Activated CD4-positive, alpha-beta T cell treated with anti-CD3 and anti-CD28 coated beads for 48 hours (primary cell): ENCODE measurements around the gene UPK3BL2.
"Not testable (repeated sequence)": the region's sequence is repeated elsewhere in the genome, so short reads cannot be mapped to it uniquely, and the experiment has no call there.

Source experiments
- DNase-seq: peaks from one replicate; pipeline ENCODE4 v3.0.0-alpha.2; 2020

Gene UPK3BL2

GRCh38 chr7:102527822-102528793, 15.4 kb downstream of the UPK3BL2 start:
- not testable (repeated sequence) for DNase-seq

- DNase-seq, result not testable (repeated sequence)
Observed at GRCh38 chr7:102527182-102527581, 16.3 kb downstream of the UPK3BL2 start.

- DNase-seq, result not testable (repeated sequence)
Observed at GRCh38 chr7:102524803-102525202, 18.7 kb downstream of the UPK3BL2 start.

- DNase-seq, result not testable (repeated sequence)
Observed at GRCh38 chr7:102520797-102521196, 22.7 kb downstream of the UPK3BL2 start.

GRCh38 chr7:102517550-102518147, 25.8 kb downstream of the UPK3BL2 start, which contains the start of gene RASA4B:
Gene RASA4B, minus strand, starts transcription at chr7:102517777. Its CDS starts 67 bp downstream, at chr7:102517710.
- DNase-seq, result not testable (repeated sequence)

GRCh38 chr7:102516951-102517350, 26.5 kb downstream of the UPK3BL2 start:
- DNase-seq, result not testable (repeated sequence)

- DNase-seq, result not testable (repeated sequence)
Observed at GRCh38 chr7:102515889-102516288, 27.6 kb downstream of the UPK3BL2 start.

- DNase-seq, result not testable (repeated sequence)
Observed at GRCh38 chr7:102514881-102515721, 28.4 kb downstream of the UPK3BL2 start.

GRCh38 chr7:102512642-102513221, 30.8 kb downstream of the UPK3BL2 start:
- not testable (repeated sequence) for DNase-seq

GRCh38 chr7:102511860-102512522, 31.5 kb downstream of the UPK3BL2 start:
- DNase-seq, result not testable (repeated sequence)

GRCh38 chr7:102510575-102510974, 32.9 kb downstream of the UPK3BL2 start:
- not testable (repeated sequence) for DNase-seq

GRCh38 chr7:102507410-102508088, 35.9 kb downstream of the UPK3BL2 start:
- DNase-seq, result not testable (repeated sequence)

GRCh38 chr7:102505298-102506185, 38.0 kb downstream of the UPK3BL2 start:
- not testable (repeated sequence) for DNase-seq

GRCh38 chr7:102503141-102503540, 40.4 kb downstream of the UPK3BL2 start:
- not testable (repeated sequence) for DNase-seq

- not testable (repeated sequence) for DNase-seq
Observed at GRCh38 chr7:102498321-102498720, 45.2 kb downstream of the UPK3BL2 start.

GRCh38 chr7:102497308-102497707, 46.2 kb downstream of the UPK3BL2 start:
- DNase-seq, result not testable (repeated sequence)

GRCh38 chr7:102496861-102497260, 46.6 kb downstream of the UPK3BL2 start:
- not testable (repeated sequence) for DNase-seq

GRCh38 chr7:102494473-102495149, 48.9 kb downstream of the UPK3BL2 start:
- not testable (repeated sequence) for DNase-seq

- not testable (repeated sequence) for DNase-seq
Observed at GRCh38 chr7:102494026-102494425, 49.5 kb downstream of the UPK3BL2 start.
